ENCODE measurements around the gene TBCCD1.

GRCh38 chr3:186613637-186614265 lies 46.6 kb upstream of the TBCCD1 start:
- no peak for TF ChIP-seq CTCF (IDR thresholded peaks at IDR 0.05)
- no peak for TF ChIP-seq POLR2A (IDR thresholded peaks at IDR 0.05)
